ENCODE measurements around the gene ANKS1B.

GRCh38 chr12:99122496-99122895 lies 862.2 kb downstream of the ANKS1B start:
- TF ChIP-seq CTCF (IDR thresholded peaks at IDR 0.05; ENCODE audit: low read length) (no peak), EZH2 (IDR thresholded peaks at IDR 0.05; ENCODE audit: borderline replicate concordance, low read length) (no peak)

All from OCI-LY1 (cell line).